Bone marrow (tissue), 2 donors: ENCODE data around the gene SIPA1.
"Not testable (repeated sequence)": the region's sequence is repeated elsewhere in the genome, so short reads cannot be mapped to it uniquely, and the experiment has no call there.

ENCODE experiments used
- DNase-seq, 2 donors: peaks; one replicate each; lab custom pipeline; 2025; lab: John Stamatoyannopoulos, UW

The SIPA1 gene

GRCh38 chr11:65624931-65625627, 12.8 kb upstream of the SIPA1 start:
- no peak for DNase-seq

GRCh38 chr11:65625628-65626342, 12.1 kb upstream of the SIPA1 start:
- peak; percentile 30 to 51 for DNase-seq

DNA sequence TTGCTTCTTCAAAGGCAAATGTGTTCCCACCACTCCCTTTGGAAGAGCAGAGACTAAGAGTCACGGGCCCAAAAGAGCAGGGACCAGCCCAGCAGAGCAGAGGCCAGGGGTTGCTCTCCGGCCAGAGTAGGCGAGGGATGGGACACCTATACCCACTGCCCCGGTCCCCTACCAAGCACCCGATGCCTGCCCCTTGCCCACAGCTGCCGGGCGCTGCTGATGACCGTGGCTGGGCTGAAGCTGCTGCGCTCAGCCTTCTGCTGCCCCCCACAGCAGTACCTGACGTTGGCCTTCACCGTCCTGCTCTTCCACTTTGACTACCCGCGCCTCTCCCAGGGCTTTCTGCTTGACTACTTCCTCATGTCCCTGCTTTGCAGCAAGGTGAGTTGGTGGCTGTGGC, 10.7 kb upstream of the SIPA1 start:
- DNase-seq, result no peak

- no peak for DNase-seq
Measured at GRCh38 chr11:65629579-65629978, 8.3 kb upstream of the SIPA1 start.

DNA sequence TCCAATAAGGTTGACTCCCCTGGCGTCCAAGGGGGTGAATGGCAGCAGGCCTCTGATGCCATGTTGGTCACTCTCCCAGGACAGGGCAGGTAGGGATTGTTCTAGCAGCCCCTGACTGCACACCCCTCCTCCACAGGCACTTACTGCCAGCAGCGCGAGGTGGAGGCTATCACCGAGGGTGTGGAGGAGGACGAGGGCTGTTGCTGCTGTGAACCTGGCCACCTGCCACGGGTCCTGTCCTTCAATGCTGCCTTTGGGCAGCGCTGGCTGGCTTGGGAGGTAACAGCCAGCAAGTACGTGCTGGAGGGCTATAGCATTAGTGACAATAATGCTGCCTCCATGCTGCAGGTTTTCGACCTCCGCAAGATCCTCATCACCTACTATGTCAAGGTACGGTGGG, 7.7 kb upstream of the SIPA1 start:
- DNase-seq, result no peak

GRCh38 chr11:65633390-65634108, 4.4 kb upstream of the SIPA1 start:
- DNase-seq, result no peak

GRCh38 chr11:65634109-65634436, 3.8 kb upstream of the SIPA1 start:
- DNase-seq, result no peak

DNA sequence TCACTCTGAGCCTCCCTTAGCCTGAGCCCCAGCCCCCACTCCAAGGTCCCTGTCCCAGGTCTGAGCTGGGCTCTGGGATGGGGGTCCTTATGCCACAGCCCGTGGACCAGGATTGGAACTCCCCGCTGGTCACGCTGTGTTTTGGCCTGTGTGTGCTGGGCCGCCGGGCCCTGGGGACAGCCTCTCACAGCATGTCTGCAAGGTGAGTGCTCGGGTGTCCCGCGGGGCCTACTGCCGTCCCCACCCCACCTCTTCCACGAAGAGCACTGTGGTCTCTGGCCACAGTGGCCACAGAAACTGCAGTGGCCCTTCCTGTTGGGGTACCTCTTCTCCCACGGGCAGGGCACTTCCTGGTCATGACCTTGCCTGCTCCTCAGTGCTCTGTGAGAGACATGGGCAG, 3.5 kb upstream of the SIPA1 start:
- no peak for DNase-seq

GRCh38 chr11:65634905-65635731, 2.8 kb upstream of the SIPA1 start:
- DNase-seq, result no peak

DNA sequence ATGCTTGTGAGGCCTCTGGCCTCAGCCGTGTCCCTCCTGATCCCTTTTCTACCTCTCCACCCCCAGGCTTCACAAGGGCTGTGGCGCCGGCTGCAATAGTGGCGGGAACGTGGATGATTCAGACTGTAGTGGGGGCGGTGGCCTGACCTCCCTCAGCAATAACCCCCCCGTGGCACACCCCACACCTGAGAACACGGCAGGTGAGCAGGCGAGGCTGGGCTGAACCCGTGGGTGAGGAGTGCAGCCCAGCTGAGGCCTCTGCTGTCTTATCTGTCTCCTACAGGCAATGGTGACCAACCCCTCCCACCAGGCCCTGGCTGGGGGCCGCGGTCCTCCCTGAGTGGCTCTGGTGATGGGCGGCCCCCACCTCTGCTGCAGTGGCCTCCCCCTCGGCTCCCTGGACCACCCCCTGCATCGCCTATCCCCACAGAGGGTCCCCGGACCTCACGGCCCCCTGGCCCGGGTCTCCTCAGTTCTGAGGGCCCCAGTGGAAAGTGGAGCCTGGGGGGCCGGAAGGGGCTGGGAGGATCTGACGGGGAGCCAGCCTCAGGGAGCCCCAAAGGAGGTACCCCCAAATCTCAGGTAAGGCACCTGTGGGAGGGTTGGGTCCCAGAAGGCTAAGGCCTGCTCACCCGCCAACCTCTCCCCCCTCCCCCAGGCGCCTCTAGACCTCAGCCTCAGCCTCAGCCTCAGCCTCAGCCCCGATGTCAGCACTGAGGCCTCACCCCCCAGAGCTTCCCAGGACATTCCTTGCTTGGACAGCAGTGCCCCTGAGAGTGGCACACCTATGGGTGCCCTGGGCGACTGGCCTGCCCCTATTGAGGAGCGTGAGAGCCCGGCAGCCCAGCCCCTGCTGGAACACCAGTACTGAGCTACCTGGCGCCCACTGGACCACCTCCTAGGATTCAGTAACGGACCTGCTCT, 1.5 kb upstream of the SIPA1 start:
- no peak for DNase-seq

DNA sequence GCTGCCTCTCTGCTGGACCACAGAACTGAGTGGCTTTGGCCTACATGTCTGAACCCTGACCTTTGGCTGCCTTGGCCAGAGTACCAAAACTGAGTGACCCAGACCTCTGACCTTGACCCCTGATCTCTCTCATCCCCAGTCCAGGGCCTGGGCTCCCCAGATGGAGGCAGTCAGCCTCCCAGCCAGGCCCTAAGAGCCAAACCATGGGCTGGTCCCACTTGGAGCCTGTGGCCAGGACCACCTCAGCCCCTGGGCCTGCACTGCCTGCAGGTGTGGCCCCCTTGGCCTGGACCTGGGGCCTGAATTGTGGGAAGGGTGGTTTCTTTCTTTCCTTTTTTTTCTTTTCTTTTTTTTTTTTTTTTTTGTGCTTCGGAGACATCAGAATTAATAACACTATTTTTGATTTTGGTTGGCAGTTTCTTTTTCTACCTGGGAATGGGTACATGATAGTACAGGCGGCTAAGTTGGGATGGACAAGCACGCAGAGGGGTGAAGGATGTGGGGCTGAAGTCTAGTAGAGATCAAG, 806 bp upstream of the SIPA1 start:
- DNase-seq, result no peak

DNA sequence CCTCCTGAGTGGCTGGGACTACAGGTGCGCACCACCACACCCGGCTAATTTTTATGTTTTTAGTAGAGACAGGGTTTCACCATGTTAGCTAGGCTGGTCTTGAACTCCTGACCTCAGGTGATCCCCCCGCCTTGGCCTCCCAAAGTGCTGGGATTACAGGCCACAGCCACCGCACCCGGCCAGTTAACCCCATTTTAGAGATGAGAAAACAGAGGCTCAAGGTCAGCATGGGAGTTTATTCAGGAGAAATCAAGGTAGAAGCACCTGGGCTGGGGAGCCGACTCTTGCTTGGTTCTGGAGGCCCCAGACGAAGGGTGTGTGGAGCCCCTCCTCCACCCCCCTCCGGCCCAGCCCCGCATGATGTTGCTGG, 1.3 kb downstream of the SIPA1 start:
- DNase-seq, result not testable (repeated sequence)

DNA sequence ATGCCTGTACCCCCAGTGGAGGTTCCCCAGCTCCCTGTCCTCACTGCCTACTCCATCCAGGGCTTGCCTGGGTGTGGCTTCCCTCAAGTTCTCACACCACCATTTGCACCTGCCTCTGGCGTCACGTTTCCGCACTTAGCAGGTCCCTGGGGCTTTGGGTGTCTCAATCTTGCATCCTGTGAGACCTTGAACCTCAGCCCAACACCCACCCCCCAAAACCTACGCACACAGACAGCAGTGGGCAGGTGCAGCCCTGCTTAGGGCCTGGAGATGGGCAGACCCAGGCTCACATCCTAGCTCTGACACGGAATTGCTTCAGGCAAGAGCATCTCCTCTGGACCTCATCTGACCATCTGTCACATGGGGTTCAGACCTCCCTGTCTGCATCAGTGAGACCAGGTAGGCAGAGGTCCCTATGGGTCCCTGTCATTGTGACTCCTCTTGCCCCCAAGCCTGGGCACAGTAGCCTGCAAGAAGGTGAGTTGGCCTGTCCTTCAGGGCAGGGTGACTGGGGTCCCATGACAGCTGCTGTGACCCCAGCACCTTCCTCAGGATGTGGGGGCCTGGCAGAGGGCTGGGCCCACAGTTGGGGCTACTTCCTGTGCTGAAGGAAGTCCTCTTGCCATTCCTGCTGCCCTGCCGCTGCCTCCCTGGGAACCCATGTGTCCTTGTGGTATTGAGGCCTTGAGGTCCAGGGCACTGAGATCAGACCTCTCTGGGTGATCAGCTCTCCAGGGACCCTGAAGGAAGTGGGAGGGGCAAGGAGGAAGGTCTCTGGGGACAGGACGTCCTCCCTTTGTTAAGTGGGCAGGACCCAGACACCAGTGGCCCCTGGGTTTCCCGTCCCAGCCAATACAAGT, 2.0 kb downstream of the SIPA1 start:
- DNase-seq, result no peak

- DNase-seq, result peak; percentile 56 to 92
Measured at GRCh38 chr11:65640483-65641296, 2.8 kb downstream of the SIPA1 start.

GRCh38 chr11:65641297-65642013, 3.6 kb downstream of the SIPA1 start:
- no peak for DNase-seq

DNA sequence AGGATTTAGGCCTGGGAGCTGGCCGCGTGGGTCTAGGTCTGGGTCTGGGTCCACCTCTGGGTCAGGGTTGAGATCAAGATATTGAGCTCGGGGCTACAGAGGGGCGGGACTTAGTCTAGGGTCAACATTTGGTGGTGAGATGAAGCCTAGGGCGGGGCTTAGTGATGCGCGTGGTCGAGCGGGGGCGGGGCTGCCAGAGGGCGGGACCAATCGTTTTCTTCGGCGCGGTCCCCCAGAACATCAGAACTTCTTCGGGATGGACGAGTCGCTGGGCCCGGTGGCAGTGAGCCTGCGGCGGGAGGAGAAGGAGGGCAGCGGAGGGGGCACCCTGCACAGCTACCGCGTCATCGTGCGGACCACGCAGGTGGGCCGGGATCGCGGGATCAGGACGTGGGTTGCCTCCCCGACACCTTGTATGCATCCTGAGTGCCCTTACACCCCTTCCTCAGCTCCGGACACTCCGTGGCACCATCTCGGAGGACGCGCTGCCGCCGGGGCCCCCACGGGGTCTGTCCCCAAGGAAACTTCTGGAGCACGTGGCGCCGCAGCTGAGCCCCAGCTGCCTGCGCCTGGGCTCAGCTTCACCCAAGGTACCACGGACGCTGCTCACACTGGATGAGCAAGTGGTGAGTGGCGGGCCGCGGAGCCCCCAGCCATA, 4.2 kb downstream of the SIPA1 start:
- DNase-seq, result no peak

DNA sequence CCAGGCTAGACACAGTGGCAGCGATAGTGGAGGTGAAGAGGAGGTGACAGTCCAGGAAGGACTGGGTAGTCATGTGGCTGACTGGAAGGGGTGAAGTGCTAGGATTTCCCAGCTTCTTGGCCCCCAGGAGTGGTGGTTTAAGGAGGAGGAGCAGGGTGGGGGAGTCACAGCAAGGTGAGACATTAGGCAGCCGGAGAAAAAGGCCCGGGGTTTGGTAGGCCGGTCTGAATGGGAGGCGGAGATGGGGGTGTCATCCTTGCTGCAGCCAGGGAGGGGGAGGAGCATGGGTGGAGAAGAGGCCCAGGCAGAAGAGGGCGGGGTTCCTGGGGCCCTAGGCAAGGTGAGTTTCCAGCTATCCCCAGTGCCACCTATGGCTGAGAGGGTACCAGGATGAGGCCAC, 6.1 kb downstream of the SIPA1 start:
- DNase-seq, result no peak

DNA sequence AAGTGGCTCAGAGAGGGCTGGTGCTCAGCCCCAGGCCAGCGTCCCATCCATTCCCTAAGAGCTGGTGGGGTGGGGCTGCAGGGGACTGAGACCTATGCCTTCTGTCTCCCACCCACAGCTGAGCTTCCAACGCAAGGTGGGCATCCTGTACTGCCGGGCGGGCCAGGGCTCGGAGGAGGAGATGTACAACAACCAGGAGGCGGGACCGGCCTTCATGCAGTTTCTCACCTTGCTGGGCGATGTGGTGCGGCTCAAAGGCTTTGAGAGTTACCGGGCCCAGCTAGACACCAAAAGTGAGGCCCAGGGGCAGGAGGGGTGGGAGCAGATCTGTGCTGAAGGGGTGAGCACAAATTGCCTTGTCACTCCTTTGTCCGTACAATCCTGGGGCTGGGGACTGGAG, 6.9 kb downstream of the SIPA1 start:
- no peak for DNase-seq
